Natural killer cell (primary cell): ENCODE measurements around the gene FAM227B. TPM values are rescaled to one million over a fixed set of nuclear protein-coding genes. Genes with fewer than 3 reads are reported as not detected.
"Not testable (repeated sequence)": the region's sequence is repeated elsewhere in the genome, so short reads cannot be mapped to it uniquely, and the experiment has no call there.

Source experiments
- ATAC-seq, 3 donors: fragments of 150-1000 bp in 2 of 3; fragments of 200-7000 bp in 1 of 3; cut with Tn5 transposase; 1 replicate in 1 of 3; 2 replicates in 2 of 3; pipeline ENCODE4 v1.10.0; 2021; ENCODE audit warnings: mild to moderate bottlenecking in 2 of 3, moderate library complexity in 2 of 3
- DNase-seq, 2 donors: peaks; one replicate each; pipeline versions ENCODE4 v3.0.0 to v3.0.0-alpha.2; 2013 to 2021; ENCODE audit warnings: mixed read lengths in 1 of 2
- H3K27ac ChIP-seq: one replicate; pipeline ENCODE4 v1.5.1; 2013; ENCODE audit warnings: mild to moderate bottlenecking, low read length
- H3K27me3 ChIP-seq: one replicate; pipeline ENCODE4 v1.6.1; 2013; ENCODE audit warnings: low read length; ENCODE audit not compliant: control insufficient read depth, insufficient read depth
- H3K36me3 ChIP-seq: one replicate; pipeline ENCODE4 v1.6.1; 2013; ENCODE audit warnings: low read length; ENCODE audit not compliant: control insufficient read depth, insufficient read depth
- H3K4me1 ChIP-seq: one replicate; pipeline ENCODE4 v1.6.1; 2013; ENCODE audit warnings: low read length; ENCODE audit not compliant: control insufficient read depth, insufficient read depth
- H3K4me3 ChIP-seq: one replicate; pipeline ENCODE4 v1.5.1; 2013; ENCODE audit warnings: low read length
- H3K9me3 ChIP-seq: one replicate; pipeline ENCODE4 v1.6.1; 2013; ENCODE audit warnings: low read length; ENCODE audit not compliant: control insufficient read depth, insufficient read depth
- H3K27ac Mint-ChIP-seq, 2 donors: one replicate each; pipeline ENCODE4 v1.8.0; 2022; ENCODE audit warnings: mild to moderate bottlenecking in 2 of 2, mixed read lengths in 2 of 2, moderate library complexity in 1 of 2
- H3K27me3 Mint-ChIP-seq, 2 donors: one replicate each; pipeline ENCODE4 v1.8.0; 2022; ENCODE audit warnings: low read depth in 2 of 2, mixed read lengths in 2 of 2
- H3K36me3 Mint-ChIP-seq: one replicate; pipeline ENCODE4 v1.8.0; 2022; ENCODE audit warnings: mixed read lengths
- H3K4me1 Mint-ChIP-seq, 2 donors: one replicate each; pipeline ENCODE4 v1.8.0; 2022; ENCODE audit warnings: mixed read lengths in 2 of 2
- H3K4me3 Mint-ChIP-seq: one replicate; pipeline ENCODE4 v1.8.0; 2022; ENCODE audit warnings: mild to moderate bottlenecking, moderate library complexity, mixed read lengths
- H3K9me3 Mint-ChIP-seq, 2 donors: one replicate each; pipeline ENCODE4 v1.8.0; 2022; ENCODE audit warnings: mixed read lengths in 2 of 2
- CTCF ChIP-seq: fragments of 200-600 bp; IDR thresholded peaks from one replicate; pipeline ENCODE4 v1.8.0; 2022; ENCODE audit warnings: antibody characterized with exemption
- WGBS: methylation state at CpG from one replicate; pipeline ENCODE4 v1.1.7; 2013; ENCODE audit warnings: missing lambda C conversion rate; ENCODE audit not compliant: insufficient coverage; 5-methylcytosine and 5-hydroxymethylcytosine counted together
- intact Hi-C: fragments of 100-400 bp; cut with micrococcal nuclease; formaldehyde crosslinking; loops from one replicate; pipeline ENCODE4 v1.14.2; 2022
- total RNA-seq, 4 donors: library from RNA; stranded (reverse); fragments of 120-200 nt in 1 of 4; gene quantifications; one replicate each; pipeline versions ENCODE4 v1.2.3 to v1.2.4, GENCODE V29; 2013 to 2022

FAM227B gene
- total RNA-seq, 3 donors from 2014 or later (not counting 1 experiment from before 2014, with no cell fraction given): 3.8 to 5.0 (median 4.9) TPM

GRCh38 chr15:49492830-49493229 lies 127.8 kb downstream of the FAM227B start:
- ATAC-seq (no peak), DNase-seq (no peak)
- H3K27me3 Mint-ChIP-seq: peaks cover 4 to 8% of the 10 kb centered on the region in 2 donors
- H3K4me3 ChIP-seq: no peak overlapping the region
- no peak overlapping the region for H3K4me3 Mint-ChIP-seq
- no peaks in the 10 kb centered on the region for H3K4me1 Mint-ChIP-seq
- H3K36me3 Mint-ChIP-seq: no peaks in the 10 kb centered on the region
- no peak overlapping the region for H3K27ac ChIP-seq
- H3K36me3 ChIP-seq: no peaks in the 10 kb centered on the region
- intact Hi-C loops: no loop called here
- no peak for TF ChIP-seq CTCF
- no peaks in the 10 kb centered on the region for H3K9me3 Mint-ChIP-seq
- no peaks in the 10 kb centered on the region for H3K27me3 ChIP-seq
- H3K27ac Mint-ChIP-seq: no peak overlapping the region
- no peaks in the 10 kb centered on the region for H3K4me1 ChIP-seq
- WGBS: 74% methylated on average over 1 of the region's 1 CpG
- H3K9me3 ChIP-seq: no peaks in the 10 kb centered on the region

GRCh38 chr15:49492151-49492550 lies 128.5 kb downstream of the FAM227B start:
- Mint-ChIP-seq H3K4me1 (no peaks in the 10 kb centered on the region), H3K27ac (no peak overlapping the region), H3K9me3 (no peaks in the 10 kb centered on the region), H3K4me3 (no peak overlapping the region), H3K27me3 (peaks cover 4 to 8% of the 10 kb centered on the region in 2 donors), H3K36me3 (no peaks in the 10 kb centered on the region)
- WGBS: 100% methylated on average over 1 of the region's 2 CpGs
- intact Hi-C loops: no loop called here
- Histone ChIP-seq H3K9me3 (no peaks in the 10 kb centered on the region), H3K36me3 (no peaks in the 10 kb centered on the region), H3K4me1 (no peaks in the 10 kb centered on the region), H3K4me3 (no peak overlapping the region), H3K27me3 (no peaks in the 10 kb centered on the region), H3K27ac (no peak overlapping the region)
- no peak for ATAC-seq
- no peak for DNase-seq
- no peak for TF ChIP-seq CTCF

GRCh38 chr15:49490966-49491365 lies 129.7 kb downstream of the FAM227B start:
- Mint-ChIP-seq H3K4me3 (no peak overlapping the region), H3K9me3 (no peaks in the 10 kb centered on the region), H3K27me3 (peaks cover 4 to 8% of the 10 kb centered on the region in 2 donors), H3K4me1 (no peaks in the 10 kb centered on the region), H3K27ac (no peak overlapping the region), H3K36me3 (no peaks in the 10 kb centered on the region)
- ATAC-seq (no peak), DNase-seq (no peak)
- no peaks in the 10 kb centered on the region for H3K4me1 ChIP-seq
- no peaks in the 10 kb centered on the region for H3K9me3 ChIP-seq
- 100% methylated on average over 1 of the region's 1 CpG for WGBS
- intact Hi-C loops: no loop called here
- no peak for TF ChIP-seq CTCF
- no peak overlapping the region for H3K4me3 ChIP-seq
- H3K27me3 ChIP-seq: no peaks in the 10 kb centered on the region
- H3K36me3 ChIP-seq: no peaks in the 10 kb centered on the region
- no peak overlapping the region for H3K27ac ChIP-seq

- H3K36me3 ChIP-seq, H3K4me3 Mint-ChIP-seq, H3K9me3 ChIP-seq, H3K4me1 ChIP-seq, H3K27me3 ChIP-seq, H3K4me1 Mint-ChIP-seq, H3K27ac ChIP-seq, H3K4me3 ChIP-seq, H3K9me3 Mint-ChIP-seq, H3K36me3 Mint-ChIP-seq, ATAC-seq, intact Hi-C loops, H3K27ac Mint-ChIP-seq, H3K27me3 Mint-ChIP-seq, DNase-seq: not testable (repeated sequence)
- WGBS: no CpG with 5 or more reads among the region's 1 CpG
These were observed 135.2 kb downstream of the FAM227B start for GRCh38 chr15:49485401-49485800.

GRCh38 chr15:49478982-49479381 lies 141.6 kb downstream of the FAM227B start:
- H3K27me3 Mint-ChIP-seq, H3K36me3 ChIP-seq, H3K27ac Mint-ChIP-seq, ATAC-seq, H3K27ac ChIP-seq, H3K9me3 Mint-ChIP-seq, H3K4me1 Mint-ChIP-seq, H3K4me3 Mint-ChIP-seq, intact Hi-C loops, H3K9me3 ChIP-seq, H3K4me1 ChIP-seq, H3K36me3 Mint-ChIP-seq, DNase-seq, H3K27me3 ChIP-seq, H3K4me3 ChIP-seq: not testable (repeated sequence)

- intact Hi-C loops, H3K27me3 Mint-ChIP-seq: not testable (repeated sequence)
- WGBS: 100% methylated on average over 1 of the region's 4 CpGs
These were observed 142.6 kb downstream of the FAM227B start for GRCh38 chr15:49478021-49478420.

More at GRCh38 chr15:49478021-49478420, 142.6 kb downstream of the FAM227B start:
- H3K4me1 Mint-ChIP-seq, H3K4me3 Mint-ChIP-seq, H3K27ac ChIP-seq, H3K9me3 Mint-ChIP-seq, DNase-seq, ATAC-seq, H3K27ac Mint-ChIP-seq, H3K27me3 ChIP-seq, H3K4me3 ChIP-seq, H3K36me3 ChIP-seq, H3K4me1 ChIP-seq, H3K9me3 ChIP-seq, H3K36me3 Mint-ChIP-seq: not testable (repeated sequence)
